GM18519 (cell line): ENCODE data around the gene RRAS2.

Source experiments
- ATAC-seq: cut with Tn5 transposase; IDR thresholded peaks from one replicate; pipeline ENCODE4 v1.9.1; 2021; ENCODE audit warnings: mild to moderate bottlenecking, moderate library complexity; ENCODE audit not compliant: unreplicated experiment, low FRiP score

The RRAS2 gene

GRCh38 chr11:14340721-14341120 is 18.3 kb downstream of the RRAS2 start:
- no peak for ATAC-seq

DNA sequence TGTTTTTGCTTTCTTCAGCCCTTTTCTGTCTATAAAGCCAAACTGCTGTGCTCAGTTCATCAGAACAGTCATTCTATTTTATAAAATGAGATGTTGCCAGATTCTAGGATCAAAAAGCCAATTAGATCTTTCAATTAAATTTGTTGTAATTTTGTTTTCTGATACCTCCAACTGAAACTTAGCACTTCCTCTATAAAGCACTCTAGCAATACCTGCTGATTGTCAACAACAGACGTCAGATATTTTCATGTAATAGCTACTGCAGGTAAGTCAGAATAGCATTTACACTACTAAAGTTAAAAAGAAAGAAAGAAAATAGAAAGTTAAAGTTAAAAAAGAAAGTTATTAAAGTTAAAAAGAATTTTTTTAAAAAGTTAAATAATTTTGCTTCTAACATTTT is 19.6 kb downstream of the RRAS2 start:
- ATAC-seq = no peak

DNA sequence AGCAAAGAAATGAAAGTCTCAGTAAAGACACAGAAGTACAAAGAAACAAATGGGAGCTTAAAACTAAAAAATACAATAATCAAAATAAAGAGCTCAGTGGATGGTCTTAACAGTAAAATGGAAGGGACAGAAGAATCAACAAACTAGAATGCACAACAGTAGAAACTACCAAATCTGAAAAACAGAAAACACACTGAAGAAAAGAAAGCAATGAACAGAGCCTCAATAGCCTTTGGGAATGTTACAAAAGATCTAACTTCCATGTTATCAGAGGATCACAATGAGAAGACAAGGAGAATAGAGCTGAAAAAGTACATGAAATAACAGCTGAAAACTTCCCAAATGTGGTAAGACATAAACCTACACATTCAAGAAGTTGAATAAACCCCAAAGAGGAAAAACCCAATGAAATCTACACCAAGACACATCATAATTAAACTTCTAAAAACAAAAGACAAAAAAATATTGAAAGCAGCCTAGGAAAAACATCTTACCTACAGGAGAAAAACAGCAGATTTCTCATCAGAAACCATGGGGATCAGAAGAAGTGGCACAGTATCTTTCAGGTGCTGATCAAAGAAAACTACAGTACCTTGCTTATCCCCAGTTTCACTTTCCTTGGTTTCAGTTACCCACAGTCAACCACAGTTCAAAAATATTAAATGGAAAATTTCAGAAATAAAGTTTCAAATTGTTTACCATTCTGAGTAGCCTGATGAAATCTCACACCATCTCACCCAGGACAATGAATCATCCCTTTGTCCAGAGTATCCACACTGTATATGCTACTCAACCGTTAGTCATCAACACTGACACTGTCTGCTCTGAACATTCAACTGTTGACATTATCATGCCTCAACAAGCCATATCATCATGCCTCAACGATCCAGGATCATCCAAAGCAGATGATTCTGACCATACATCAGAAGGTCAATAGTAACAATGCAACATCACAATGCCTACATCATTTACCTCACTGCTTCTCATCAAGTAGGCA is 22.2 kb downstream of the RRAS2 start:
- ATAC-seq = no peak

- ATAC-seq = no peak
Observed at GRCh38 chr11:14335712-14336111, 23.3 kb downstream of the RRAS2 start.

GRCh38 chr11:14334893-14335292 is 24.1 kb downstream of the RRAS2 start:
- ATAC-seq = peak; percentile 35

- no peak for ATAC-seq
Observed at GRCh38 chr11:14334192-14334591, 24.8 kb downstream of the RRAS2 start.

DNA sequence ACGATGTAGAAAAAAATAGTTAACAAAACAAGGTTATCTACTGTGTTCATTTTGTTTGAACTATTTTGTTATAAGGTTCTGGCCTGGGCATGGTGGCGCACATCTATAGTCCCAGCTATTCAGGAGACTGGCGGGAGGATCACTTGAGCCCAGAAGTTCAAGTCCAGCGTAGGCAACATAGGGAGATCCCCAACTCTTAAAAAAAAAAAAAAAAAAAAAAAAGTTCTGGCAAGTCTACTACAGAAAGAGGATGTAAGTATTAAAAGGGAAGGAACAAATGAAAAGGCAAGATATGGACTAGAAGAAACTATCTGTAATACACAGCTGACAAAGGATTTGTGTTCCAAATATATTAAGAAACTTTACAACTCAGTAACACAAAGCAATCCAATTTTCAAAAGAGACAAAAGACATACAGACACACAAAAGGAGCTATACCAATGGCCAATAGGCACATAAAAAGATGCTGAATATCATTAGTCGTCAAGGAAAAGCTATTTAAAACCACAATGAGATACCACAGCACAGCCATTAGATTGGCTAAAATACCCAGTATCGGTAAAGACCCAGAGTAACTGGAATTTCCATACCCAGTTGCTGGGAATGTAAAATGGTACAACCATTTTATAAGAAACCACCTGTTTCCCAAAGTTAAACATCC is 27.4 kb downstream of the RRAS2 start:
- ATAC-seq = peak; percentile 36

DNA sequence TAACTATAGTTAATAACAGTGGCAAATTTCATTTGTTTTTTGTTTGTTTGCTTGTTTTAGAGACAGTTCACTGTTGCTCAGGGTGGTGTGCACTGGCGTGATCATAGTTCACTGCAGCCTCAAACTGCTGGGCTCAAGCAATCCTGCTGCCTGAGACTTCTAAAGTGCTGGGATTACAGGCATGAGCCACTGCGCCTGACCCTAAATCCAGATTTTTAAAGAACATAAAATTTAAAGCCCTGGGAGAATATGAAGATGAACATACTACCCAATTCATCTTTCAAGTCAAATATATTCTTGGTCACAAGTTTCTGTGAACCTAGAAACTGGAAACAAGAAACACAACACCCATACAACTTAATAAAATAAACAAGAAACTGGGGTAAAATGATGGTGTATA is 28.1 kb downstream of the RRAS2 start:
- ATAC-seq = no peak

- no peak for ATAC-seq
Observed at GRCh38 chr11:14329702-14330101, 29.3 kb downstream of the RRAS2 start.

DNA sequence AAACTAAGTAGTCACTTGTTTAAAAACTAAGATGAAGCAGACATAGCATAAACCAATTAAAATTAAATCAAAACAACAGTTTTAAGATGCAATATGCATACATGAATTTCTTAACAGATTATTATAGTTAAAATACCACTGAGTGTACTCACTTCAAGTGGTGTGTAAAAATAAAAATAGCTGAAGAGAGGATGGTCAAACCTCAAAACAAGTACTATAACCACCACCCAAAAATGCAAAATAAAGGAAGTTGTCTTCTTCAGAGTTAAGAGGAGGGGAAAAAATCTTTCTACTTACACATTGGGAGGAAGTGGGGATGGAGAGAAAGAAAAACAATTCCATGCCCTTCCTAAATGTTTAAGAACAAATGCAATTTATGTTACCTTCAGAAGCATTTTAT is 31.9 kb downstream of the RRAS2 start:
- ATAC-seq = peak; percentile 29

DNA sequence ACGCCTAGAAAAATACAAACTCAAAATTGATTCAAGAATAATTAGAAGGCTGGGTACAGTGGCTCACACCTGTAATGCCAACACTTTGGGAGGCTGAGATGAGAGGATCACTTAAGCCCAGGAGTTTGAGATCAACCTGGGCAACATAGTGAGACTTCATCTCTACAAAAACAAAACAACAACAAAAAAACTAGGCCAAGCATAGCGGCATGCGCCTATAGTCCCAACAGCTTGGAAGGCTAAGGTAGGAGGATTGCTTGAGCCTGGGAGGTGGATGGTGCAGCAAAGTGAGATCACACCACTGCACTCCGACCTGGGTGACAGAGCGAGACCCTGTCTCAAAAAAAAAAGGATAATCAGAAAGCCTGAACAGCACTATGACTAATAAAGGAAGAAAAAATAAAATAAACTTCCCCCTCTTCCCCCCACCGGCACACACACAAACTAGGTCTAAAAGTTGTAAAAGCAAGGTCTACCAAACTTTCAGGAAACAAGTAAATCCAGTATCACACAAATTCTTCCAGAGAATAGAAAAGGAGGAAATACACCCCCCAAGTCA is 35.8 kb downstream of the RRAS2 start:
- ATAC-seq = no peak

GRCh38 chr11:14322510-14322909 is 36.5 kb downstream of the RRAS2 start:
- no peak for ATAC-seq

DNA sequence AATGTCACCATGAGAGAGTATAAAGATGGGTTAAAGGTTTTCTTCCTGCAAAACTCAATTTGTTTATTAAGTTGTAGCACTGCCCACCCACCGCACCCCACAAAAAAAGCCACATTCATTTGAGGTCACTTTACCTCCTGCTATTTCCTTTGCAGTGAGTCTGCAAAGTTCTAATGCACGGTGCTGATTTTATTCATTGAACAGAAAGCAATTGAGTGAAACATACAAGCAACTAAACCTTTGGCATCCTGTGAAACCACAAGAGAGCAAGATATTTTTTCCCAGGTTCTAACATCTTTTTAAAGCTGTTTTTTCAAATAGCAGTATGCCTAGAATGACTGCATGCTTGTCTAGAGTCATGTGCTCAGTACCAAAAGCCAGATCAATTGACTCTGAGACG is 39.0 kb downstream of the RRAS2 start:
- peak; percentile 49 for ATAC-seq

GRCh38 chr11:14318581-14318981 is 40.4 kb downstream of the RRAS2 start:
- no peak for ATAC-seq

DNA sequence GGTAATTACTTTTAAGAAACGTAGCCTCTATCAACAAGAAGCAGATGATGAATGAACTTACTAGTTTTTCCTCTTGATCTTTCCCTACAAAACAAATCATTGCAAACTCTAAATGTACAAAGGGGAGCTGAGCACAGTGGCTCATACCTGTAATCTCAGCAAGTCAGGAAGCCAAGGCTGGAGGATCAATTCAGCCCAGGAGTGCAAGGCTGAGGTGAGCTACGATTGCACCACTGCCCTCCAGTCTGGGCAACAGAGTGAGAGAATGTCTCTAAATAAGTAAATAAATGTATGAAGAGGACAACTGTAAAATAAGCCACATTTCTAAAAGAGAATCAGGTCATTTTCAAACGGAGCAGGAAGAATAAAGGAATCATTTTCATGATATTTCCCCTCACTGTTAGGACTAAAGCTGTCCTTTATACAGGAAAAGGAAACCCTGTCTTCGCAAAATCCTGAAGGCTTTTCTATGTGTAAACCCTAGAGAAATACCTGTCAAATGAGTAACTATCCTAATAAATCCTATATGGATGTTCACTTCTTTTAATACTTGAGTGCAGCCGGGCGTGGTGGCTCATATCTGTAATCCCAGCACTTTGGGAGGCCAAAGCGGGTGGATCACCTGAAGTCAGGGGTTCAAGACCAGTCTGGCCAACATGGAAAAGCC is 41.2 kb downstream of the RRAS2 start:
- ATAC-seq = no peak

- ATAC-seq = no peak
Observed at GRCh38 chr11:14315130-14315529, 43.9 kb downstream of the RRAS2 start.

DNA sequence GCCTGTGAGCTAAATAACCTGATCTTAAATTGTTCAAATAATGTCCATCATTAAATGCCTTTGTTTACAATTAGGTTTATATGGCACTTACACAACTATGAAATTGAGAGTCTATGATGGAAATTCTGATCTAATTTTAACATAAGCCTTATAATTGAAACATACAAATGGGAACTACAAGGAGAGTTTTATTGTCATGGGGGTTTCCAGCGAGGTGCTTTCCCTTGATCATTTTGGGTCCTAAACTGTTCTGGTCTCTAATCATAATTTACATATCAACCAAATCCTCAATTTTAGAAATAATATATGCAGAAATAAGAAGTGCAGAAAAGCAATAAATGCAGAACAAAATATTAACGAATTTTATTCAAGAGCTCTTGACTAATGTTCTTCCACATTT is 44.9 kb downstream of the RRAS2 start:
- no peak for ATAC-seq

DNA sequence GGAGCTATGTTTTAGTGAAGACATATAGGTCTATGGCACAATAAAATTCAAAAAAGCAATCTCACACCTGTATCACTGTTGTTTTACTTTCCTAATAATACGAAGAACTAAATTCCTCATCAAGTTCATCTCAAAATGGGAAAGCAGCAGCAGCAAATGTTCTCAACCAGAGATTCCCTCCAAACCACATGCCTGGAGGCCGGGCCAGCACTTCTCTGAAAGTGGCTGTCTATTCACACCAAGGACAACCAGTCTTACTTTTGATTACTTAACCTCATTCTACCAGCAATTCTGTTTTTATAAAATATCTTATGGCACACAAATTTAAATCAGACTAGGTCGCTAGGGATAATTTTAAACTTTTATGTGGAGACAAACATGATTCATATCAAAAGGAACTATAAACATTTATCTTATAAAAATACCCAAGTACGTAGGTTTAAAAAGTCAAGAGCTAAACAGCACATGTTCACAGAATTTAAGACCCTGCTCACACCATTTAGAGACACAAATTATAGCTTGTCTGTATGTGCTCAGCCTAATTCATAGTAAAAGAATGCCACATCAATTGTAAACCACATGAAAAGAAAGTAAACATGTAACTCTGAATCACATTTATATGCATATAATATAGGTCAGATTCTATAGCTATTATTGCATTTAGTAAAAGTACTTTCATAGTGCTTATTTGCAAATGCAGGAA is 46.1 kb downstream of the RRAS2 start:
- ATAC-seq = no peak

GRCh38 chr11:14310679-14311078 is 48.3 kb downstream of the RRAS2 start:
- ATAC-seq = no peak

DNA sequence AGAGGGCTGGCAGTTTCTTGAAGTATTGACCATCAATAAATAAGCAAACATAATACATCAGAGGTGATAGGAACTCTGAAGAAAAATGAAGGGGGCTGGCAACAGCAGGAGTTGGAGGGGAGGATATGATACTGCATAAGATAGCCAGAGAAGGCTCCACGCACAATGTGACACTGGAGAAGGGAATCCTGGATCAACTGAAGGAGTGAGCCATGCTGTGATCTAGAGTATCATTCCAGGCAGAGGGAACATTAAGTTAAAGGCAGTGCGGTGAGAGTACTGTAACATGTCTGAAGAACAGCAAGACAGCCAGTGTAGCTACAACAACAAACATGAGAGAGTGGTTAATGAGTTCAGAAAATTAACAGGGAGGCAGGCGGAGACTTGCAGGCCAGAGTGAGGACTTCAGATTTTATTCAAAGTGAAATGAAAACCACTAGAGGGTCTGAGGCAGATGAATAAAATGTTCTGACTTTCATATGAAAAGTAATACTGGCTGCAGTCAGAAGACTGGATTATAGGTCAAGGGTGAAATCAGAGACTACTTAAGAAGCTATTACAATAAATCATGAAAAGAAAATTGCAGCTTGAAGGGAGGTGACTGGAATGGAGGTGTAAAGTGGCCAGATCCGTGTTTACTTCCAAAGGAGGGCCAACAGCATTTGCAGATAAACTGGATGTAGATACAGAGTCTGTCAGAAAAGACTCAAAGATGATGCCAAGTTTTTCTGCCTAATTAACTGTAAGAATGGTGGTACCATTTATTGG is 49.4 kb downstream of the RRAS2 start:
- ATAC-seq = no peak
